K562 (cell line): ENCODE measurements around the gene SLC19A1. TPM values are rescaled to one million over a fixed set of nuclear protein-coding genes. Genes with fewer than 3 reads are reported as not detected.

Experiments
- ATAC-seq: fragments of 200-7000 bp; cut with Tn5 transposase; 3 replicates; pipeline ENCODE4 v1.9.1; 2020; ENCODE audit warnings: moderate library complexity
- BruUV-seq: library from RNA; stranded (reverse); fragments of 400-500 nt; replicated peaks from 2 replicates; lab custom pipeline; 2021; lab: Mats Ljungman, UMichigan
- CTCF ChIA-PET: fragments of 300-600 bp; formaldehyde crosslinking; extraction: SDS; loops from one replicate; lab custom pipeline; 2021; ENCODE audit warnings: low intra/inter-chr PET ratio; lab: Yijun Ruan, JAX
- POLR2A ChIA-PET: fragments of 300-600, 350-650 bp; sonication (Branson Sonifier 250); formaldehyde crosslinking; extraction: SDS; loops from one replicate; lab custom pipeline; 2021; ENCODE audit warnings: antibody characterized with exemption, inconsistent platforms; lab: Yijun Ruan, JAX
- DNase-seq, 4 experiments: peaks; one replicate each; pipeline versions ENCODE4 v3.0.0 to v3.0.0-alpha.2; 2011 to 2018; ENCODE audit warnings: low spot score in 3 of 4, mixed read lengths in 3 of 4; ENCODE audit errors: extremely low read depth in 1 of 4
- FAIRE-seq: peaks from 2 replicates; lab custom pipeline; 2011; peaks lifted over from hg19 to GRCh38; lab: Jason Lieb, UNC
- H2AFZ ChIP-seq: 2 replicates; pipeline ENCODE4 v1.6.0; 2011; ENCODE audit warnings: low read depth, low read length, control low read depth, inconsistent platforms
- H3K27ac ChIP-seq: fragments of 200-600 bp; 3 replicates; pipeline ENCODE4 v1.8.0; 2011; ENCODE audit warnings: low read depth, mild to moderate bottlenecking, control low read depth, inconsistent platforms, low read length, moderate library complexity, mixed read lengths; ENCODE audit errors: extremely low read depth
- H3K27me3 ChIP-seq, 2 experiments: fragments of 300-600 bp in 1 of 2; 2 replicates in 1 of 2; 3 replicates in 1 of 2; pipeline versions ENCODE4 v1.6.0 to v1.8.0; 2011; ENCODE audit warnings: inconsistent platforms in 2 of 2, low read length in 2 of 2, mild to moderate bottlenecking in 1 of 2, mixed read lengths in 1 of 2, moderate library complexity in 1 of 2; ENCODE audit not compliant: control insufficient read depth in 2 of 2, insufficient read depth in 2 of 2
- H3K36me3 ChIP-seq: fragments of 300-600 bp; 3 replicates; pipeline ENCODE4 v1.8.0; 2011; ENCODE audit warnings: mild to moderate bottlenecking, low read length, inconsistent platforms; ENCODE audit not compliant: control insufficient read depth, insufficient read depth
- H3K4me1 ChIP-seq, 2 experiments: fragments of 200-600 bp in 1 of 2; replicated peaks in 1 of 2; 2 replicates in 1 of 2; 3 replicates in 1 of 2; pipeline versions ENCODE4 v1.5.1 to v1.8.0; 2011; ENCODE audit warnings: inconsistent platforms in 2 of 2, low read length in 2 of 2, mild to moderate bottlenecking in 1 of 2, mixed read lengths in 1 of 2, moderate library complexity in 1 of 2; ENCODE audit not compliant: control insufficient read depth in 2 of 2, insufficient read depth in 2 of 2
- H3K4me2 ChIP-seq: 2 replicates; pipeline ENCODE4 v1.6.1; 2011; ENCODE audit warnings: low read length, control low read depth, inconsistent platforms, mixed read lengths; ENCODE audit not compliant: insufficient read depth
- H3K4me3 ChIP-seq: fragments of 200-600 bp; sonication (generic), shearing (Covaris generic); 2 replicates; pipeline ENCODE4 v1.5.1; 2016; ENCODE audit warnings: control low read depth, inconsistent platforms
- H3K79me2 ChIP-seq: fragments of 200-600 bp; 3 replicates; pipeline ENCODE4 v1.8.0; 2011; ENCODE audit warnings: low read length, inconsistent platforms; ENCODE audit not compliant: control insufficient read depth, insufficient read depth
- H3K9ac ChIP-seq, 2 experiments: 2 replicates each; pipeline versions ENCODE4 v1.6.0 to v1.6.1; 2011; ENCODE audit warnings: low read depth in 2 of 2, low read length in 2 of 2, control low read depth in 1 of 2, inconsistent platforms in 1 of 2, mild to moderate bottlenecking in 1 of 2, mixed read lengths in 1 of 2; ENCODE audit not compliant: insufficient read depth in 1 of 2
- H3K9me1 ChIP-seq: one replicate; pipeline ENCODE4 v1.6.0; 2011; ENCODE audit warnings: inconsistent platforms, mild to moderate bottlenecking, low read length, moderate library complexity; ENCODE audit not compliant: control insufficient read depth, insufficient read depth
- H3K9me3 ChIP-seq: replicated peaks from 2 replicates; pipeline ENCODE4 v1.5.1; 2011; ENCODE audit warnings: low read depth, low read length, inconsistent platforms; ENCODE audit not compliant: control insufficient read depth, insufficient read depth
- H4K20me1 ChIP-seq: replicated peaks from 2 replicates; pipeline ENCODE4 v1.6.1; 2011; ENCODE audit warnings: low read length, inconsistent platforms, mixed read lengths; ENCODE audit not compliant: control insufficient read depth, insufficient read depth
- CCNT2 ChIP-seq: IDR thresholded peaks from 2 replicates; pipeline ENCODE4 v1.6.1; 2011; ENCODE audit warnings: borderline replicate concordance, low read depth, mild to moderate bottlenecking, moderate library complexity, mixed read lengths, low read length; ENCODE audit not compliant: insufficient read length; ENCODE audit errors: extremely low read depth
- NUFIP1 ChIP-seq: fragments of 450-650 bp; IDR thresholded peaks from 2 replicates; pipeline ENCODE4 v1.6.1; 2018; ENCODE audit not compliant: partially characterized antibody
- SP1 ChIP-seq: sonication (generic); formaldehyde crosslinking; IDR thresholded peaks from 2 replicates; pipeline ENCODE4 v1.8.1; 2022; ENCODE audit warnings: mild to moderate bottlenecking, missing genetic modification reagents
- SRSF7 ChIP-seq: fragments of 200-400 bp; formaldehyde crosslinking; optimal IDR thresholded peaks from 2 replicates; pipeline ENCODE3; 2017; ENCODE audit warnings: mild to moderate bottlenecking, low read depth, low read length
- ZBTB7A ChIP-seq: IDR thresholded peaks from 2 replicates; pipeline ENCODE4 v1.6.1; 2011; ENCODE audit warnings: low read depth, mild to moderate bottlenecking, low read length, moderate library complexity, borderline replicate concordance; ENCODE audit not compliant: control insufficient read depth
- WGBS: fragments of 100-300 bp; shearing (Covaris generic); methylation state at CpG from one replicate; pipeline ENCODE4 v1.1.6; 2016; ENCODE audit warnings: low coverage, mixed read lengths; ENCODE audit not compliant: insufficient coverage; ENCODE audit errors: missing lambda C conversion rate; 5-methylcytosine and 5-hydroxymethylcytosine counted together
- in situ Hi-C: fragments of 300-500 bp; cut with MboI; formaldehyde crosslinking; loops from 4 replicates; pipeline ENCODE4 v1.15.0; 2018; ENCODE audit warnings: inconsistent platforms, mixed read lengths
- intact Hi-C: fragments of 100-400 bp; cut with micrococcal nuclease; formaldehyde crosslinking; loops from 2 replicates; pipeline ENCODE4 v1.14.2; 2022
- polyA plus RNA-seq, 8 experiments: library from polyadenylated mRNA; depleted of rRNA in 4 of 8; stranded (reverse) in 5 of 8; unstranded in 3 of 8; fragments of >200 nt; fragmentation: Nextera tagmentation in 2 of 8; fragmentation: Illumina TruSeq in 1 of 8; extraction: Ambion mirVana in 2 of 8; extraction: Trizol in 1 of 8; gene quantifications; 2 replicates each; pipeline versions ENCODE4 v1.2.1 to v1.2.3, GENCODE V29; 2011 to 2014; ENCODE audit warnings: inconsistent platforms in 1 of 8, missing spikeins in 1 of 8
- total RNA-seq, 7 experiments: library from RNA; depleted of rRNA in 6 of 7; stranded (reverse); fragments of >200 nt in 6 of 7; fragmentation: Illumina TruSeq in 2 of 7; extraction: Trizol in 2 of 7; gene quantifications; 2 replicates each; pipeline versions ENCODE4 v1.2.1 to v1.2.3, GENCODE V29; 2011 to 2021; ENCODE audit warnings: low replicate concordance in 1 of 7
- TF ChIP-seq, protein P1 (sequence below): sonication (generic); formaldehyde crosslinking; IDR thresholded peaks from 2 replicates; pipeline ENCODE4 v1.8.0; 2023; ENCODE audit warnings: missing genetic modification reagents, mild to moderate bottlenecking, borderline replicate concordance
- TF ChIP-seq, protein P2 (sequence below): sonication (generic); formaldehyde crosslinking; IDR thresholded peaks from 2 replicates; pipeline ENCODE4 v1.8.1; 2023; ENCODE audit warnings: mild to moderate bottlenecking, missing genetic modification reagents
- TF ChIP-seq, protein P3 (sequence below): sonication (generic); formaldehyde crosslinking; IDR thresholded peaks from 2 replicates; pipeline ENCODE4 v1.9.0; 2022; ENCODE audit warnings: mild to moderate bottlenecking, missing genetic modification reagents

SLC19A1 gene
- total and polyA plus RNA-seq, 9 of the 15 experiments (the other 6 are each of a cell fraction or from before 2014, with no cell fraction given): 0.65 to 88.7 (median 12.0) TPM

DNA sequence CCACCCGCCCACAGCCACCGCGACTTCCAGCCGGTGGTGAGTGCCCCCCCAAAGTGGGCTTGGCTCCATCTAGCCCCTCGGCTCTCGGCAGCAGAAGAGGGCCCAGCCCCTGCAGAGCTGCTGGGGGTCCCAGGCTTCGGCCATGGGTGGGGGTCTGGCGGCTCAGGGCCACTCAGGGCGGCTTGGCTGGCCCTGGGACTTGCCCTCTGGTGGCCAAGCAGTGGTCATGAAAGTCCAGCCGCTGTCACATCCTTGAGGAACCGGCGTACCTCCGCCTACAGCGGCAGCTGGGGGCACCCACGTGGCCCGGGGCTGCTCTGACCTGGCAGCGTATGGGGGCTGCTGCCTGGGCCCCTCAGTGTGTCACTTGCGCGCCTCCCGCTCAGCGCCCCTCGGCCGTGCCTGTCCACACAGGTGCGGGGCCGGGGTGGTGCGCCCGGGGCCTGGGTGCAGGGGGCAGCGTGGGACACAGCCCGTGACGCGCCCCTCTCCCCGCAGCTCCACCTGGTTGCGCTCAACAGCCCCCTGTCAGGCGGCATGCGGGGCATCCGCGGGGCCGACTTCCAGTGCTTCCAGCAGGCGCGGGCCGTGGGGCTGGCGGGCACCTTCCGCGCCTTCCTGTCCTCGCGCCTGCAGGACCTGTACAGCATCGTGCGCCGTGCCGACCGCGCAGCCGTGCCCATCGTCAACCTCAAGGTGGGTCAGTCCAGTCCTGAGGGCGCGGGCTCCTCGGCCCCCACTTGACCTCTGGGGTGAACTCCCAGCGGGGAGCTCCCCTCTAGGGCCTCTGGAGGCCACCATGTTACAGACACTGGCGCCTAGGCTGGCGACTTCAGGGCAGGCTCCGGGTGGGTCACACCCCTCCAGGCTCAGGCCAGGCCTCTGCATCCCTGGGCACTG lies 32.4 kb downstream of the SLC19A1 start:
- no peaks in the 10 kb centered on the region for H3K27me3 ChIP-seq
- no peak overlapping the region for H3K27ac ChIP-seq
- ChIA-PET POLR2A (no interaction called here), CTCF (no interaction called here)
- peaks cover 35% of the 10 kb centered on the region; the same call in 2 of the 3 replicates for H3K36me3 ChIP-seq
- peak overlapping the region in 1 of 2 experiments; percentile 59; a peak in 2 of 4 replicates for H3K9ac ChIP-seq
- H3K9me3 ChIP-seq: no peaks in the 10 kb centered on the region
- DNase-seq (peak in 2 of 4 experiments; percentile 45 to 52), ATAC-seq (peak; percentile 14; the same call in 2 of the 3 replicates), FAIRE-seq (no peak)
- no TSS peak for BruUV-seq
- in situ Hi-C loops (no loop called here), intact Hi-C loops (no loop called here)
- H3K4me1 ChIP-seq: peaks cover 6 to 82% of the 10 kb centered on the region in 2 experiments; a peak in 4 of 5 replicates
- WGBS: 83% methylated on average over 56 of the region's 61 CpGs
- H2AFZ ChIP-seq: no peak overlapping the region
- no peak overlapping the region for H3K4me2 ChIP-seq
- H3K9me1 ChIP-seq: no peaks in the 10 kb centered on the region
- H3K4me3 ChIP-seq: no peak overlapping the region
- H3K79me2 ChIP-seq: no peaks in the 10 kb centered on the region
- peaks cover 24% of the 10 kb centered on the region for H4K20me1 ChIP-seq
- TF ChIP-seq NUFIP1 (no peak), CCNT2 (peak; percentile 47), SP1 (CRISPR knock-in tag) (no peak), SRSF7 (no peak), ZBTB7A (peak; percentile 64)
- TF ChIP-seq, protein P1, sequence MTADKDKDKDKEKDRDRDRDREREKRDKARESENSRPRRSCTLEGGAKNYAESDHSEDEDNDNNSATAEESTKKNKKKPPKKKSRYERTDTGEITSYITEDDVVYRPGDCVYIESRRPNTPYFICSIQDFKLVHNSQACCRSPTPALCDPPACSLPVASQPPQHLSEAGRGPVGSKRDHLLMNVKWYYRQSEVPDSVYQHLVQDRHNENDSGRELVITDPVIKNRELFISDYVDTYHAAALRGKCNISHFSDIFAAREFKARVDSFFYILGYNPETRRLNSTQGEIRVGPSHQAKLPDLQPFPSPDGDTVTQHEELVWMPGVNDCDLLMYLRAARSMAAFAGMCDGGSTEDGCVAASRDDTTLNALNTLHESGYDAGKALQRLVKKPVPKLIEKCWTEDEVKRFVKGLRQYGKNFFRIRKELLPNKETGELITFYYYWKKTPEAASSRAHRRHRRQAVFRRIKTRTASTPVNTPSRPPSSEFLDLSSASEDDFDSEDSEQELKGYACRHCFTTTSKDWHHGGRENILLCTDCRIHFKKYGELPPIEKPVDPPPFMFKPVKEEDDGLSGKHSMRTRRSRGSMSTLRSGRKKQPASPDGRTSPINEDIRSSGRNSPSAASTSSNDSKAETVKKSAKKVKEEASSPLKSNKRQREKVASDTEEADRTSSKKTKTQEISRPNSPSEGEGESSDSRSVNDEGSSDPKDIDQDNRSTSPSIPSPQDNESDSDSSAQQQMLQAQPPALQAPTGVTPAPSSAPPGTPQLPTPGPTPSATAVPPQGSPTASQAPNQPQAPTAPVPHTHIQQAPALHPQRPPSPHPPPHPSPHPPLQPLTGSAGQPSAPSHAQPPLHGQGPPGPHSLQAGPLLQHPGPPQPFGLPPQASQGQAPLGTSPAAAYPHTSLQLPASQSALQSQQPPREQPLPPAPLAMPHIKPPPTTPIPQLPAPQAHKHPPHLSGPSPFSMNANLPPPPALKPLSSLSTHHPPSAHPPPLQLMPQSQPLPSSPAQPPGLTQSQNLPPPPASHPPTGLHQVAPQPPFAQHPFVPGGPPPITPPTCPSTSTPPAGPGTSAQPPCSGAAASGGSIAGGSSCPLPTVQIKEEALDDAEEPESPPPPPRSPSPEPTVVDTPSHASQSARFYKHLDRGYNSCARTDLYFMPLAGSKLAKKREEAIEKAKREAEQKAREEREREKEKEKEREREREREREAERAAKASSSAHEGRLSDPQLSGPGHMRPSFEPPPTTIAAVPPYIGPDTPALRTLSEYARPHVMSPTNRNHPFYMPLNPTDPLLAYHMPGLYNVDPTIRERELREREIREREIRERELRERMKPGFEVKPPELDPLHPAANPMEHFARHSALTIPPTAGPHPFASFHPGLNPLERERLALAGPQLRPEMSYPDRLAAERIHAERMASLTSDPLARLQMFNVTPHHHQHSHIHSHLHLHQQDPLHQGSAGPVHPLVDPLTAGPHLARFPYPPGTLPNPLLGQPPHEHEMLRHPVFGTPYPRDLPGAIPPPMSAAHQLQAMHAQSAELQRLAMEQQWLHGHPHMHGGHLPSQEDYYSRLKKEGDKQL (CRISPR knock-in tag): no peak
- TF ChIP-seq, protein P2, sequence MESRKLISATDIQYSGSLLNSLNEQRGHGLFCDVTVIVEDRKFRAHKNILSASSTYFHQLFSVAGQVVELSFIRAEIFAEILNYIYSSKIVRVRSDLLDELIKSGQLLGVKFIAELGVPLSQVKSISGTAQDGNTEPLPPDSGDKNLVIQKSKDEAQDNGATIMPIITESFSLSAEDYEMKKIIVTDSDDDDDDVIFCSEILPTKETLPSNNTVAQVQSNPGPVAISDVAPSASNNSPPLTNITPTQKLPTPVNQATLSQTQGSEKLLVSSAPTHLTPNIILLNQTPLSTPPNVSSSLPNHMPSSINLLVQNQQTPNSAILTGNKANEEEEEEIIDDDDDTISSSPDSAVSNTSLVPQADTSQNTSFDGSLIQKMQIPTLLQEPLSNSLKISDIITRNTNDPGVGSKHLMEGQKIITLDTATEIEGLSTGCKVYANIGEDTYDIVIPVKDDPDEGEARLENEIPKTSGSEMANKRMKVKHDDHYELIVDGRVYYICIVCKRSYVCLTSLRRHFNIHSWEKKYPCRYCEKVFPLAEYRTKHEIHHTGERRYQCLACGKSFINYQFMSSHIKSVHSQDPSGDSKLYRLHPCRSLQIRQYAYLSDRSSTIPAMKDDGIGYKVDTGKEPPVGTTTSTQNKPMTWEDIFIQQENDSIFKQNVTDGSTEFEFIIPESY (CRISPR knock-in tag): peak; percentile 98
- TF ChIP-seq, protein P3, sequence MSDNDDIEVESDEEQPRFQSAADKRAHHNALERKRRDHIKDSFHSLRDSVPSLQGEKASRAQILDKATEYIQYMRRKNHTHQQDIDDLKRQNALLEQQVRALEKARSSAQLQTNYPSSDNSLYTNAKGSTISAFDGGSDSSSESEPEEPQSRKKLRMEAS (CRISPR knock-in tag): peak; percentile 23; the same call in 1 of the 2 replicates
